GM19452 (cell line): Measurements from ENCODE around the gene NPTN.

Experiments
- ATAC-seq: cut with Tn5 transposase; IDR thresholded peaks from one replicate; pipeline ENCODE4 v1.9.1; 2021; ENCODE audit not compliant: unreplicated experiment

Gene NPTN

DNA sequence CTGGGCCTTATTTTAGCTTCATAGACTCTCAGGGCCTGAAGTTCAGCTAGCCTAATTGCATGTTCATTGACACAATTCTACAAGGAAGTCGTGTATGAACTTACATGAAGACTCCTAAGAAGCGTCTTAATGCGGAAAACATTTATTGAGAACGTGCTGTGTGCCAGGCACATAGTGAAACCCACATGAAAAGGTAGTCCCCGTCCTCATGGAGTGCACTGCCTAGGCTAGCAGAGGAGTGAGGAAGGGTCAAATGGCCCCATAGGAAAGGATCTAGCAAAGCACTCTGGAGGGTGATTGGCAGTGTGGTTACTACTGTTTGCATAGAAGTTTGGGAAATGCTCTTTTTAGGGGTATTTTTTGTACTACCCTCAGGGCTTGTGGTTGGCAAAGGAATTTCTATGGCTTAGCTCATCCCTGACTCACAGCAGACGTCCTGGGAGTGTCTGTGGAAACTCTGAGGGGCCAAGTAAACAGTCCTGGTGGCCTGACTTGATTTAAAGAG, 854 bp upstream of the NPTN start:
- no peak for ATAC-seq

DNA sequence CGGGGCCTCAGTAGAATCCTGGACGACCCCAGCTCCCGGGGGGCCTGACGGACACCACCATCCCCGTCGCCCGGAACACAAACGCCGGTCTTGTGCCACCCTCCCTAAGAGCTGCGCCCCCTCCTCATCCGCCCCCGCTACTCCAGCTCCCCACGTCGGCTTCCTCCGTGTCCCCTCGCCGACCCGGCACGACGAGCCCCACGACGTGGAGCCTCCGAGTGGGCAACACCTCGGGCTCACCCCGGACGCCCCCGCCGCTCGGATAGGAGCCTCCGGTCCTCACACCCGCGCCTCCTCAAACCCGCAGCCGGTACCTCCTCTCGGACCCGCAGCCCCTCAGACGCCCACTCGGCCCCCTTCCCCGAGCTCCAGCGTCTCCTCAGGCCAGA, 525 bp downstream of the NPTN start:
- ATAC-seq, result no peak

DNA sequence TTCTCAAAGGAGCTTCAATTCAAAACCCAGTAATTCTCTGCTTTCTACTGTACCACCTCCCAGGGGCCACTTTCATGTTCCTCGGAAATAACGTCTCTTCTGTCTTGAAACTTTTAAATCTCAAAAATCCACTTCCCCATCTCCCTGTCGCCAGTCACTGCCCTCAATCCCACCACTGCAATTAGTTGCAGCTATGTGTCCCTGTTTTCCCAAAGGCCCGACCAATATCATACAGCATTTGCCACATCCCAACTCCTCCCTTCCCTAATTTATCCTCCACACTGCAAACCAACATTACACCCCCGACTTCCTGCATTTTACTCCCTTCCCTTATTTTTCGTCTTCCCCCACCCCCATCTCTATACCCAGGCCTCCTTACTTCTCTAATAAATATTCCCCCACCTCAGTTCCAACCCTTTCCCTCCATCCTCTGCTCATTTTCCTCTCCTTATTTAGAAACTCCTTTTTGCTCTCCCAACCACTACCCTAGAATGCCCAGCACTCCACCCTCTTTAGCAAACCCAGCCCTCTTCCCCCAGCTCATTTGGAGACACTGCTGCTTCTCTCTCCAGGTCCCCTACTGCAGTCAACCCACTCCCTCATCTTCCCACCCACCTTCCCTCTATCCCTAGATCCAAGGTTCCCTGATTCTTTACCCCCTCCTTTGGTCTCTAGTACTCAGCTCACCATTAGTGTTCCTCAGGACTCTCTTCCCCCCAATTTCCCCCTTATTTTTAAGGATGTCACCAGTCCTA, 1.1 kb downstream of the NPTN start:
- no peak for ATAC-seq

DNA sequence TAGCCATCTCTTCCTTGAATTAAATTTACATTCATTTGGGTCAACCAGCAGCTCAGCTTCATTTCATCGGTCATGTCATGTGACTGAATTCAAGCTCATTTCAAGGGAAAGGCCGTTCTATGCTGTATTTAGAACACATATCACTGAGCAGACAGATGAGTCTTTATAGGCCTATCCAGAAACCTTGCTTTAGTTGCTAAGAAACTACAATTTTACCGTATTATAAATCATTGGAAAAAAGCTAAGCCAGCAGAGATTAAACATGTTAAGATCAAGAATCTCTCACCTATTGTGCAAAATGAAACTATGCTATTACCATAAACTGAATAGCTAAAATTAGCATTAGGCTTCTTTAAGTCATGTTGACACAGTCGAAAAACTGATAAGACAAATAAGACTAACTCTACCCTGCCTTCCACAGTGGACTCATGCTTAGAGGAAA, 2.2 kb downstream of the NPTN start:
- ATAC-seq, result no peak

DNA sequence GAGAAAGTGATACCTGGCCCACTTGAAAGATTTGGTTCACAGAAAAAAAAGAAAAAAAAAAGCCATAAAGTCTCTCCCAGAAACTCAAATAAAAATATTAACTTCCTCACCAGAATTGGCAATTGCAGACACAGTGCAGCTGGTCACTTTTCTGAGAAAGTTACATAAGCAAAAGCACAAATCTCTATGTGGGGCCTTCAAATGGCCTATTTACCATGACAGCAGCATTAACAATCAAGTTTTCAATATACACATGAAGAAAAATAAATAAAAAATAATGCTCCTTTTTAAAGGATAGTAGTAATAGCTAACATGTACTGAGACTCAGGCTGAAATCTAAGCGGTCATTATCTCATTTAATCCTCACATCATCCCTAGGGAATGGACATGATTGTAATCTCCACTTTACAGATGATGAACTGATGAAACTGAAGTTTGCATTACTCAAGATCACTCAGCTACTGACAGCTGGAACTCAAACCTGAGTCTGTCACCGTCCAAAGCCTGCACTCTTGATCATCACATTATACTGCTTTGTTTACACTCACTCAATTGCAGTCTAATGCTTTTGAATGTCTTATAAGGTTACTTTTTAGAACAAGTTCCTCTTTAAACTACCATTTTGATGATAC, 3.3 kb downstream of the NPTN start:
- no peak for ATAC-seq

DNA sequence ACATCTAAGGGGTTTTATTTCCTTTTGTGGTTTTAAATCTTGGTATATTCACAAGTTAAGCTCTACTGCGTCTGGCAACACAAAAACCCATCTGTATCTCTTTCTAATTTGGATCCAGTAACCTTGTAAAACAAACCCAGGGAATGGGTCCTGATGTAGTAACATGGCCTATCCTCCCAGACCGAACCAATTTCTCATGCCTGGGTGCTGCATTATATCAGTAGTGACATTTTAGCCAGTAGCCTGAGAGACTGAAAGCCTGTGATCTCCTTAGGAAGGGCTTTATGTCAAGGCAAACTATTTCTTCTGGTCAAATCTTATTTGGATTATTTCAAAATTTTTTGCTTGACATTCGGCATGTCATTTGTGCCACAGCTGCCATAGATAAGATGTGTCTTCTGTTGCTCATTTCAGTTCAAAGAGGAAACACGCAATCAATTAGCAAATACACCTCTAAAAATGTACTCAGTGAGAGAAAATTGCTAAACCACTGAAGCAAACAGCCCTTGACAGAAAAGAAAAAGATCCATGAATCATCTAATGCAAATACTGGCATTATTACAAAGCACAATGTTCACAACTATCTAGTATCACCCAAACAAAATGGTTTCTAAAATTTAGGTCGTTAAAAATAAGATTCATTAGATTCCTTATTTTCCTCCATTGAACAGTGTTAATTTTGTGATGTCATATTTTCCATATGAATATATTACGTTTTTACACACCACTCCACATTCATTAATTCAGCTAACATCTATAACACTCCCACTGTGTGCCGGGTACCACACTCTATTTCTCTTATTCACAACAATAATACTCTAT, 4.0 kb downstream of the NPTN start:
- no peak for ATAC-seq

DNA sequence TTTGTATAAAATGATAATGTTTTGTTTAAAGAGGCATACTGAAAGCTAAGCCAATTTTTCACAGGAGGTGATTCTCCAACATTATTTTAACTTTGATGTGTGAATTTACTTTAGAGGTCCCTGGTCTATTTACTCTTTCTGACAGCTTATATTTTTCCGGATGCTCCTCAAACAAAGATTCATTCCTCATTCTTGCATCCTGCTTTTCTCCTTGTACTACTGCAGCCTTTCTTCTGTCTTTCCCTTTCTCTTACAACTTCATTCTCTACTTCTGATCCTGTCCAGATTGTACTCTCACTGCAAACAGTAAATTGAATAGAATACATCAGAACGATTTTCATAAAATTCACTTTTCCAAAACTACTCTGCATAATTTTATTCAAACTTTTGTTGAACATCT, 5.1 kb downstream of the NPTN start:
- no peak for ATAC-seq

DNA sequence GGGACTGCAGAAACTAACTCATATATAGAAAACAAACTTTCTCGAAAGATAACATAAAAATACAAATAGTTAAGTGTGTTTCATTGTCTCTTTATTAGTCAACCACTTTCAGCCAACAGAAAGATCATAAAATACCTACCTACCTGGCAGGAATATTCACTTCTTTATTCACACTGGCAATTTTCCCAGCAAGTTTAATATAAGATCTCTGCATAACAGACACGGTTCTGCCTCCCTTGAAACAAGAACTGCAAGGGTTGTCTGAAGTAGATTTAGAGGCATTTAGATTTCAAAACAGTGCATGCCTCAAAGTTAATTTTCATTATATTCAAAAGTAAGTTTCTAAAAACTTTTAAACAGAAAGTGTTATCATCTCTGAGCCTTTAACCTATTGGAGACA, 7.1 kb downstream of the NPTN start:
- ATAC-seq, result no peak

DNA sequence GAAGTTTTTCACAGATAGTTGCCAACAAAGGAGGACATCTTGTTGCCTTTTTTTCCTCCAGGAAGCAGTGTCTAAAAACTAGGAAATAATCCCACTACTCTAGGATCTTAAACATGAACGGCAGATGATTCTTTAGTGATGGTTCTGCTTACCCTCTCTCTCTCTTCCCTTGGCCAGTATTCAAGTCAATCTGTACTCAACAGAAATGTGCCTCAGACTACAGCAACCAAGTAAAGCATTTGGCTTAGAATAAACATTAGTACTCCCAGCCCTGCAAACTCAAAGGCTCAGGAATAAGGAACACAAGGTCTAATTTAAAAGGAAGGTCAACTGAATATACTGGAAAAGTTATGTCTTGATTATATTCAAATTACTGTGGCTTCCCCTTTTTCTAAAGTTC, 8.7 kb downstream of the NPTN start:
- no peak for ATAC-seq

DNA sequence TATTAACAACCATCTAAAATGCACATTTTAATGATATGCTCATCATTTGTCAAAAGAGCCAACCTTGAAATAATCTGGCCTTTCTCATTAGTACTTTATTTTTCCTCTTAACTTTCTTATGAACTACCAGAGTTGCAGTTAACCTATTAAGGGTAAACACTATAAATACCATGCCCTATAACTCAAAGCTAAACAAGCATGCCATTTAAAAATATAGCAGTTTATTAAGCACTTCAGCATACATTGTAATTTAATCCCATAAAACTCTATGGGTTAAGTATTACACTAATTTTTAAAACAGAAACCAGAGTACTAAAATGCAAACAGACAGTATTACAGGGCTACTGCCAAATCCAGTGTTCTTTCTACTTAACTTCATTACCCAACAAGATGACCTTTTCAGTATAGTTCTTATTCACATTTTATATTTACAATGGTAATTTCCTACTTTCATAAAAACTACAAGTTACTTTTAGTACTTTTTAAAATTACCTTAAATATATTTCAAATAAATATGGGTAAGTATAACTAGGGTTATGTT, 11.8 kb downstream of the NPTN start:
- ATAC-seq, result no peak

DNA sequence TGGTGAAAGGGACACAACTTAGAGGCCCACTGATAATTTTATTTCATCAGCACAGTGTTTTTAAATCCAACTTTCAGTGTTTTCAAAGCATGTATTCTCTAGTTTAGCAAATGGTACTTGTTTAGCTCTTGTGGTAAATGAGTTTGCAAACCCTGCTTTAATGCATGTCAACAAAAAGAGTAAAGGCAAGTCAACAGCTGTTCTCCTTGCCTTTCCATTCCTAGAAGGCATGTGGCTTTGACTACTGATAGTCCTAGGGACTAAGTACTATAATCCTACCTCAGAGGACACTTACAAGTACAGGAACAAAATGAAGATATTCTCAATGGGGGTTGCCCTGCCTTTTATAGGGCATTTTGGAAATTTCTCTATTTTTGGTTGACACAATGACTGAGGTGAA, 13.1 kb downstream of the NPTN start:
- ATAC-seq, result no peak

DNA sequence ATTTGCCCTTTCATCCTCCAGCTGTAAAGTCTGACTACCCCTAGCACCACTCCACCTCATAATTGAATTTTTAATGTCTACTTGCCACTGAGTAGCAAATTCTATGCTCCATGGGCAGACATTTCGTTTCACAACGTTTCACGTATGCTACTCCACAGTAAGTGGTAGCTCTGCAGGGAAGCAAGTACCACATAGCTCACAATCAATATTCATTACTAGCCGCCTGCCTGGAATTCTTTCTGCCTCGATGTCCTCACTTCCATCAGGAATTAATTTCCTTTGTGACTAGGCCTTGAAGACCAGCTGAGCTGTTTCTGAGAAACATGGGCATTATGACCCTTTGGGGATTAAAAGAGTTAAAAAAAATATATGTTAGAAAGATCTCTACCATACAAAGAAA, 15.3 kb downstream of the NPTN start:
- no peak for ATAC-seq

DNA sequence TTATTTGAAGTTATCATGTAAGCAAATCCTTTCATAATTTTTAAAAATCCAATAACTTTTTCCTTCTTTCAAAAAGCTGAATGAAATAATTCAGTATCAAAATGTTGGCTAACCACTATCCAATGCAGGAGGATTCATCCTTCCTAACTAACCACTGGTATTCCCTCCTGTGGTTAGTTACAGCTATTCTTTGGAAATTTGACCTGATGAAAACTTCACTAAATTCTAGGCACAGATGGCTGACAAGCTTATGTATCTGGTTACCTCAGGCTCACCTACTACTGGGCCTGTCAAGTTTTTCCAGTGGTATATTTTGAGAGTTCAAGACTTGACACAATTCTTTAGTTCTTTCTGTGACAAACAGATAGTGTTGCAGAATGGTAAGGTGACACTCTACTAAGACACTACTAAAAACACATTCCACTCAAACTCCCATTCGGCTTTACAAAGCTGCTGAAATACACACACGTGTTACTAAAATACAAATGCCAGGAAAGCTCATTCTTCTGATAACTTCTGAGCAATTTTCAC, 15.8 kb downstream of the NPTN start:
- ATAC-seq, result no peak

DNA sequence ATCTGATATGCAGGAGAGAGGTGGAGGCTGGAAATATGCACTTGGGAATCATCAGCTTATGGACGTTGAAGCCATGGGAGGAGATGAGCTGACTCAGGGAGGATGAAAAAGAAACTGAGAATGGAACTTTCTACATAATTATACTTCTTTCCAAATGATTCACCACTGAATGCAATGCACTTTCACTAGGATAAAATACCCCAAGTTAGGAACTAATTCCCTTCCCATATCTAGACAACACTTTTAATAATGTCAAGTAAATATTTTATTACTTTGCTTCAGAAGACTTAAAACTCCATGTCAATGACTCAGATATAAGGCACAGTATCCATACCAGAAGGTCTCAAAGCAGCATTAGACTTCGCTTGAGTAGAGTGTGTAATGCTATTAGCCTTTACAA, 24.2 kb downstream of the NPTN start:
- no peak for ATAC-seq

DNA sequence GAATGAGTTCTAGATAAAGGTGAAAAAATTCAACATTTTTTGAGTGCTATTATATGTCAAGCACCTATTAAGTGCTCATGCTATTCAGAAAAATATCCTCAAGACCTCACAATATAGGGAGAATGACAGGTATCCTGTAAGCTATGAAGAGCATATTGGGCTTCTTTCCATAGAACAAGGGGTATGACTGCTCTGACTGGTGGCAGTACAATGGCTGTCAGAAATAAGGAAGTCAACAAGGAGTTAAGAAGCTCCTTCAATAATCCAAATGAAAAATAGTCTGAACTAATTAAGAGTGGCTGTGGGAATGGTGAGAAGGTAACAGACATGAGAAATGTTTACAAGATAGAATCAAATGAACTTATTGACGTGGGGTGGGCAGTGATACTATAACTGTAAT, 24.7 kb downstream of the NPTN start:
- ATAC-seq, result no peak

DNA sequence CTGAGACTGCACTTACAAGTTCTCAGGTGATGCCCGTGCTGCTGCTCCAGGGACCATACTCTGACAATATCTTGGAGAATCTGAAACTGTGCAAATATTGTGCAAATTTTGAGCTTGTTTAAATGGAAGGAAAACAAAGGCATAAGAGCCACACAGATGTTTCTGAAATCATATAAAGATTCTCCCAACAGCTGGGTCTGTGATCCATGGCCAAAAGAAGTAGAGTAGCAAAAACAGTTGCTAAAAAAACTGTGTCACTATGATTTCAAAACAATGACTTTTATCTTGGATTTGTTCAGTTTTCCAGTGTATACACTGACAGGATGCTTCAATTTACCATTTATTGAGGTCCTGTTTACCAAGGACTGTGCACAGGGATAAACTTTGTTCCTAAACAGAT, 25.3 kb downstream of the NPTN start:
- ATAC-seq, result no peak

DNA sequence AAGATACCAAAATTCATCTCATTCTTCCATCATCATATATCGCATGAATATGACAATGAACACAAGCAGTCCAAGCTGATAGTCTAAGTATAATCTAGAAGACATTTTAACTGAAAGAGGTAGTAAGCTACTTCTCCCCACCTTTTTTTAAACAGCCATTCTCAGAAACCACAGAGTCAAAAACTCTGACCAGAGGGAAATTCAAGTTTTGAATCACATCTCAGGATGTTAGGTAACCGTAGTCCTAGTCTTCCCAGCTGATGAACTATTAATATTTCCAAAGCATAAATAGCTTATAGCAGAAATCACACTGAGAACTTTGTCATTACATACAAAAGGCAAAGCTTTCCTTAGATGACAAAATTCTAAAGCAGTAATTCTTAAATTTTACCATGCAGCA, 25.8 kb downstream of the NPTN start:
- ATAC-seq, result no peak

DNA sequence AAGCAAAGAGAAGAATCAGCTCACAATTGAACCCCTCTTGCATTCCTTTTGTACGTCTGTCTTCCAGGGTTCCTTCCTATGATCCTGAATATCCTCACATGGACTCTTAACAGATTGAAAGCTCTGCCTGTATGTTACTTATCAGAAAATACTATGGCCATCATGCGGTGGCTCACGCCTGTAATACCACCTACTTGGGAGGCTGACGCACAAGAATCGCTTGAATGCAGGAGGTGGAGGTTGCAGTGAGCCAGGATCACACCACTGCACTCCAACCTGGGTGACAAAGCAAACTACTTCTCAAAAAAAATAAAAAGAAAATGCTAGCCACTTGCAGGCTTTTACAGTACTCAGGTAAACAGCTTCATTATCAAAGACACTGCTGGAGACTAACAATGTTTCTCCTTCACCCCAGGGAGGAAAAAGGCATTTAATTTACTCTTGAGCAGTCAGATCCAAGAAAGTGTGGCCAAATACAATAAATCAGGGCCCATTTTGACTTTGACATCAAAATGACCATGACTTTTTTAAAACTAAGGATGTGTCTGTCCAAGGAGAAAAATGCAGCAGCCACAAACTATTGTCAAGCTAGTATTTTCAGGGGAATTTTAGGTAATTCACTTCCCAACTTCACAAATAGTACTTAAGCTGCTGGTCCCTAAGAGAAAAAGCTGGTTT, 27.3 kb downstream of the NPTN start:
- no peak for ATAC-seq

DNA sequence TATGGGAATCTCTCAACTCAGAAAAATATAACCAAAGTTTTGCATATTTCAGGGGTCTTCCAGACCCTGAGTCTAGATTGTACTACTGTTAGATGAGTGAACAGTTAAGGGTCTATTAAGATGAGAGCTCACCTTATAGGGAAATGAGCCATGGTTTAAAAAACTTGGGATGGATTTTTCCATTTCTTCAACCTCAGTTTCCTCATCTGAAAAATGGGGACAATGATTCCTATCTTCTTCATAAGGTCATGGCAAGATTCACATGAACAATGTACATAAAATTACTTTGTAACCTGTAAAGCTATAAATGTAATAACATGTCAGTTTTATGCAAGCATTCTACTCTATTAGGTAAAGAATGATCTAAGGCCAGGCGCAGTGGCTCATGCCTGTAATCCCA, 28.7 kb downstream of the NPTN start:
- ATAC-seq, result no peak

DNA sequence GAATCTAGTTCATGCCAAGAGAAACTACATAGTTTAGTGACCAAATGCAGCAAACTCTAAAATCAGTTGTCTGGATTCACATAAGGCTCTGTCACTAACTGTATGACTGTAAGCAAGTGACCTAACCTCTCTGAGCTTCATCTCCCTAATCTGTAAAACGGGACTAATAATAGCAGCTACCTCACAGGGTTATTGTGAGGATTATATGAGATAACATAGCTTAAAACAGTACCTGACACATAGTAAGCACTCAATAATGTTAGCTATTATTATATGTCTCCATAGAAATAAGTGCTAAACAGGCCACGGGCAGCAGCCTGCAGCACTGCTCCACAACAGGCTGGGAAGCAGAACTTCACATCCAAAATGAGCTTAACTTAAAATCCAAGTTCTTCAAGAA, 30.2 kb downstream of the NPTN start:
- no peak for ATAC-seq

DNA sequence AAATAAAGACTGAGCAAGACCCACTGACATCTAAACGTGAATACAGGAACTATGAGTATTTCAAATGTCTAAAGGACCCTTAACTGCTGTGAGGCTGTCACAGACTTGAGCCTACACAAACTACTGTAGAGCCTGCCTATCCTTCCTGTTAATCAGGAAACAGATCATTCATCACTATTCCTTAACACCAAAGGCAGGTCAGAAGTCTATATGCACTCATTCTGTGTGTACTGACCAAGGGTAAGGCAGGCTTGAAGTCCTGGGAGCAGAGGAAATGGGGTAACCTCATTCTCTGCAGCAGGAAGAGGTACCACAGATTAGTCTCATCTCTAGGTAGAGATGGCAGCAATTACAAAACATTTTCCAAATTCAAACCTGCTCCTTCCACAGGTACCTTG, 30.7 kb downstream of the NPTN start:
- no peak for ATAC-seq
